HCT116 (cell line): ENCODE results near the gene CPNE2.

Source experiments
- CBX3 ChIP-seq: IDR thresholded peaks from 2 replicates; pipeline ENCODE4 v1.6.1; 2012; ENCODE audit warnings: low read depth
- POLR2A ChIP-seq: IDR thresholded peaks from 2 replicates; pipeline ENCODE4 v1.7.0; 2011; ENCODE audit warnings: borderline replicate concordance; ENCODE audit not compliant: insufficient read depth, insufficient read length; ENCODE audit errors: extremely low read depth
- ZNF274 ChIP-seq: fragments of 200-500 bp; sonication (Bioruptor generic); IDR thresholded peaks from 2 replicates; pipeline ENCODE4 v1.6.1; 2014; ENCODE audit warnings: mild to moderate bottlenecking, low read depth, low read length, inconsistent platforms
- TF ChIP-seq, protein P1 (sequence below): IDR thresholded peaks from 2 replicates; pipeline ENCODE4 v1.6.1; 2012
- TF ChIP-seq, protein P2 (sequence below): IDR thresholded peaks from 2 replicates; pipeline ENCODE4 v1.6.1; 2012
- TF ChIP-seq, protein P3 (sequence below), 3 experiments: fragments of 200-600 bp in 1 of 3; sonication (generic) in 1 of 3; IDR thresholded peaks in 2 of 3; conservative IDR thresholded peaks in 1 of 3; 2 replicates each; pipeline ENCODE4 v1.5.1; 2012 to 2017; ENCODE audit warnings: low read depth in 2 of 3, low read length in 2 of 3, antibody characterized with exemption in 1 of 3, borderline replicate concordance in 1 of 3, control low read depth in 1 of 3, mild to moderate bottlenecking in 1 of 3, mixed read lengths in 1 of 3, mixed run types in 1 of 3, moderate library complexity in 1 of 3; ENCODE audit not compliant: insufficient read depth in 1 of 3

DNA sequence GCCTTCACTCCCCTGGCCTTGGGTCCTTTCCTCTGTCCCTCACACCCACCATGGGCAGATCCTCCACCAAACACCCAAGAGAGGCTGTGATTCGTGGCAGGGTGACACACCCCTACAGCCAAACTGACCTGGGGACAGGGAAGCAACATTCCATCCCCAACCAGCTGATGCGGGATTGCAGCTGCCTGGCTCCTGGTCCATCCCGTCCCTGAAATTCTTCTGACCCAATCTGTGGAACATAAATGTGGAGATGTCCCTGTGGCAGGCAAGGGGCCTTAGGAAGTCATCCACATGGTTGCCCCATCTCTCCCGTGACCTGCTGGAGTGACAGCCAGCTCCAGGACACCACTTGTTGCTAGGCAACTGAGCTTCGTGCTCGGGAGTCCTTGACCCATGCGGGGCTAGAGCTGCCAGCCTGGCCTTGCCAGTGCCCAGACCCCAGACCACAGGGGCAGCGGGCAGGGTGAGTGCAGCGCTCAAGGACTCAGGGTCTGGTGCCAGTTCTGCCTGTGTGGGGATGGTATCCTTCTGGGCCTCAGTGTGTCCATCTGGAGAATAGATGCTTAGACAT is 34.0 kb upstream of the CPNE2 start:
- TF ChIP-seq, protein P1, sequence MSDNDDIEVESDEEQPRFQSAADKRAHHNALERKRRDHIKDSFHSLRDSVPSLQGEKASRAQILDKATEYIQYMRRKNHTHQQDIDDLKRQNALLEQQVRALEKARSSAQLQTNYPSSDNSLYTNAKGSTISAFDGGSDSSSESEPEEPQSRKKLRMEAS, result no peak
- TF ChIP-seq, protein P2, sequence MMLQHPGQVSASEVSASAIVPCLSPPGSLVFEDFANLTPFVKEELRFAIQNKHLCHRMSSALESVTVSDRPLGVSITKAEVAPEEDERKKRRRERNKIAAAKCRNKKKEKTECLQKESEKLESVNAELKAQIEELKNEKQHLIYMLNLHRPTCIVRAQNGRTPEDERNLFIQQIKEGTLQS, result no peak
- no peak for TF ChIP-seq CBX3
- no peak for TF ChIP-seq ZNF274
- TF ChIP-seq, protein P3, sequence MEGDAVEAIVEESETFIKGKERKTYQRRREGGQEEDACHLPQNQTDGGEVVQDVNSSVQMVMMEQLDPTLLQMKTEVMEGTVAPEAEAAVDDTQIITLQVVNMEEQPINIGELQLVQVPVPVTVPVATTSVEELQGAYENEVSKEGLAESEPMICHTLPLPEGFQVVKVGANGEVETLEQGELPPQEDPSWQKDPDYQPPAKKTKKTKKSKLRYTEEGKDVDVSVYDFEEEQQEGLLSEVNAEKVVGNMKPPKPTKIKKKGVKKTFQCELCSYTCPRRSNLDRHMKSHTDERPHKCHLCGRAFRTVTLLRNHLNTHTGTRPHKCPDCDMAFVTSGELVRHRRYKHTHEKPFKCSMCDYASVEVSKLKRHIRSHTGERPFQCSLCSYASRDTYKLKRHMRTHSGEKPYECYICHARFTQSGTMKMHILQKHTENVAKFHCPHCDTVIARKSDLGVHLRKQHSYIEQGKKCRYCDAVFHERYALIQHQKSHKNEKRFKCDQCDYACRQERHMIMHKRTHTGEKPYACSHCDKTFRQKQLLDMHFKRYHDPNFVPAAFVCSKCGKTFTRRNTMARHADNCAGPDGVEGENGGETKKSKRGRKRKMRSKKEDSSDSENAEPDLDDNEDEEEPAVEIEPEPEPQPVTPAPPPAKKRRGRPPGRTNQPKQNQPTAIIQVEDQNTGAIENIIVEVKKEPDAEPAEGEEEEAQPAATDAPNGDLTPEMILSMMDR (IDR thresholded peaks at IDR 0.05 in 2 of 3, conservative IDR thresholded peaks at IDR 0.05 in 1 of 3; ENCODE audit: borderline replicate concordance in 1 of 3, insufficient read depth in 1 of 3, low read depth in 2 of 3, low read length in 2 of 3), result no peak
- no peak for TF ChIP-seq POLR2A
